ENCODE data around the gene FBXO4.

DNA sequence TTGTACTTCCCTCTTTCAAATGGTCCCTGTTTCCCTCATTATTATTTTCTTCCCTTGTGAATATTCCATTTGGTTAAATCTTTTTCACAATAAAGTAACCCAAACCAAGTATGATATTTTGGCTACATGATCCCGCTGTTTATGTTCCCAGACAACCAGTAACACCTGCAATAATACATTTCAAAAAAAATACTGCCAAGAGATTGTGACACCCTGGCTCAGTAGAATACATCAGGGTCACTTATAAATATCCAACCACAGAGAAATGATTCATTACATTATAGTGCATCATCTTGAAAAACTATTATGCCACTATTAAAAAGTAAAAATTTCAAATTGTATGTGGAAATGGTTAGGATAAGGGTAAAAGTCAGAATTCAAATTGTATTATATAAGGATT, 47.7 kb upstream of the FBXO4 start:
- no peak for TF ChIP-seq EZH2phosphoT487 (IDR thresholded peaks at IDR 0.05; ENCODE audit: insufficient read depth, low read depth)
- TF ChIP-seq EZH2 (IDR thresholded peaks at IDR 0.05; ENCODE audit: insufficient read depth, poor library complexity, severe bottlenecking) = no peak
